GM12878 (cell line): ENCODE measurements around the gene BTBD1. TPM values are rescaled to one million over a fixed set of nuclear protein-coding genes. Genes with fewer than 3 reads are reported as not detected.

Experiments used
- ATAC-seq: fragments of 200-7000 bp; cut with Tn5 transposase; 3 replicates; pipeline ENCODE4 v1.9.1; 2020; ENCODE audit warnings: mild to moderate bottlenecking, moderate library complexity
- BruUV-seq: library from RNA; stranded (reverse); fragments of 400-500 nt; replicated peaks from 2 replicates; lab custom pipeline; 2021; lab: Mats Ljungman, UMichigan
- CTCF ChIA-PET: fragments of 300-600 bp; sonication (Branson Sonifier 250); formaldehyde crosslinking; extraction: SDS; loops from one replicate; lab custom pipeline; 2021; ENCODE audit warnings: inconsistent platforms; lab: Yijun Ruan, JAX
- POLR2A ChIA-PET: fragments of 350-600 bp; formaldehyde crosslinking; extraction: SDS; loops from one replicate; lab custom pipeline; 2021; ENCODE audit warnings: inconsistent platforms; lab: Charles Lee
- RAD21 ChIA-PET: fragments of 300-600 bp; sonication (Branson Sonifier 250); formaldehyde crosslinking; loops from one replicate; lab custom pipeline; 2023; ENCODE audit warnings: antibody characterized with exemption; ENCODE audit not compliant: unreplicated experiment; lab: Charles Lee
- SMC1A ChIA-PET: fragments of 300-600 bp; sonication (Branson Sonifier 250); formaldehyde crosslinking; loops from one replicate; lab custom pipeline; 2023; ENCODE audit not compliant: unreplicated experiment, uncharacterized antibody; lab: Charles Lee
- DNase-seq: peaks from one replicate; pipeline ENCODE4 v3.0.0-alpha.2; 2011; ENCODE audit warnings: low read depth, low spot score
- FAIRE-seq: peaks from 3 replicates; lab custom pipeline; 2011; peaks lifted over from hg19 to GRCh38; lab: Jason Lieb, UNC
- H2AFZ ChIP-seq: 2 replicates; pipeline ENCODE4 v1.6.0; 2011; ENCODE audit warnings: low read depth, low read length, control low read depth; ENCODE audit not compliant: control insufficient read depth
- H3K27ac ChIP-seq: 2 replicates; pipeline ENCODE4 v1.5.1; 2011; ENCODE audit warnings: control low read depth; ENCODE audit not compliant: control insufficient read depth, insufficient read depth
- H3K27me3 ChIP-seq, 2 experiments: replicated peaks in 1 of 2; 2 replicates each; pipeline versions ENCODE4 v1.6.0 to v1.6.1; 2011; ENCODE audit warnings: low read length in 1 of 2; ENCODE audit not compliant: control insufficient read depth in 2 of 2, insufficient read depth in 2 of 2
- H3K36me3 ChIP-seq, 2 experiments: 2 replicates each; pipeline ENCODE4 v1.5.1; 2011; ENCODE audit warnings: low read length in 1 of 2; ENCODE audit not compliant: control insufficient read depth in 2 of 2, insufficient read depth in 2 of 2
- H3K4me1 ChIP-seq: 2 replicates; pipeline ENCODE4 v1.6.1; 2011; ENCODE audit warnings: mild to moderate bottlenecking, low read length, moderate library complexity, mixed read lengths; ENCODE audit not compliant: control insufficient read depth, insufficient read depth
- H3K4me2 ChIP-seq: 2 replicates; pipeline ENCODE4 v1.6.0; 2011; ENCODE audit warnings: control low read depth; ENCODE audit not compliant: control insufficient read depth, insufficient read depth
- H3K4me3 ChIP-seq: fragments of 200-600 bp; sonication (generic); 2 replicates; pipeline ENCODE4 v1.5.1; 2016
- H3K79me2 ChIP-seq: 2 replicates; pipeline ENCODE4 v1.6.0; 2011; ENCODE audit warnings: low read length; ENCODE audit not compliant: control insufficient read depth, insufficient read depth
- H3K9ac ChIP-seq: 2 replicates; pipeline ENCODE4 v1.8.0; 2011; ENCODE audit warnings: low read length, control low read depth, mixed read lengths; ENCODE audit not compliant: control insufficient read depth, insufficient read depth
- H3K9me3 ChIP-seq: replicated peaks from 3 replicates; pipeline ENCODE4 v1.5.1; 2011; ENCODE audit warnings: mild to moderate bottlenecking, low read length; ENCODE audit not compliant: control insufficient read depth, insufficient read depth
- H4K20me1 ChIP-seq: 2 replicates; pipeline ENCODE4 v1.6.0; 2011; ENCODE audit not compliant: control insufficient read depth, insufficient read depth
- BRCA1 ChIP-seq: IDR thresholded peaks from 2 replicates; pipeline ENCODE4 v1.6.1; 2011; ENCODE audit warnings: low read depth, low read length, improper control_type of control experiment
- CBFB ChIP-seq: IDR thresholded peaks from 2 replicates; pipeline ENCODE4 v1.6.1; 2016; ENCODE audit warnings: antibody characterized with exemption, low read depth
- CHD1 ChIP-seq: IDR thresholded peaks from 2 replicates; pipeline ENCODE4 v1.6.1; 2012; ENCODE audit warnings: low read depth, low read length, improper control_type of control experiment
- E2F8 ChIP-seq: fragments of 450-650 bp; IDR thresholded peaks from 2 replicates; pipeline ENCODE4 v1.6.1; 2018; ENCODE audit warnings: mild to moderate bottlenecking, low read depth, moderate library complexity; ENCODE audit not compliant: partially characterized antibody
- FOS ChIP-seq: IDR thresholded peaks from 3 replicates; pipeline ENCODE4 v1.6.1; 2011; ENCODE audit warnings: borderline replicate concordance; ENCODE audit not compliant: insufficient read length; ENCODE audit errors: extremely low read depth
- FOXM1 ChIP-seq: IDR thresholded peaks from 2 replicates; pipeline ENCODE4 v1.6.1; 2012; ENCODE audit warnings: low read depth, mild to moderate bottlenecking, inconsistent platforms, low read length, moderate library complexity
- LARP7 ChIP-seq: fragments of 450-650 bp; IDR thresholded peaks from 2 replicates; pipeline ENCODE4 v1.6.1; 2017; ENCODE audit warnings: mild to moderate bottlenecking
- MEF2B ChIP-seq: fragments of 450-650 bp; IDR thresholded peaks from 2 replicates; pipeline ENCODE4 v1.6.1; 2018; ENCODE audit warnings: mild to moderate bottlenecking, moderate library complexity; ENCODE audit not compliant: partially characterized antibody, poor library complexity, severe bottlenecking
- MLLT1 ChIP-seq: fragments of 450-650 bp; IDR thresholded peaks from 2 replicates; pipeline ENCODE4 v1.6.1; 2016; ENCODE audit warnings: mild to moderate bottlenecking
- MYC ChIP-seq: IDR thresholded peaks from 2 replicates; pipeline ENCODE4 v1.6.1; 2011; ENCODE audit warnings: mild to moderate bottlenecking, low read length, moderate library complexity, inconsistent platforms; ENCODE audit not compliant: insufficient read depth, insufficient replicate concordance, insufficient read length, severe bottlenecking
- PML ChIP-seq: IDR thresholded peaks from 2 replicates; pipeline ENCODE4 v1.6.1; 2012; ENCODE audit warnings: low read length, inconsistent platforms
- SREBF1 ChIP-seq: IDR thresholded peaks from 2 replicates; pipeline ENCODE4 v1.6.1; 2012; ENCODE audit warnings: mild to moderate bottlenecking, low read length
- TCF3 ChIP-seq: IDR thresholded peaks from 2 replicates; pipeline ENCODE4 v1.6.1; 2012; ENCODE audit warnings: low read depth, mild to moderate bottlenecking, low read length, borderline replicate concordance; ENCODE audit not compliant: insufficient read depth
- YBX1 ChIP-seq: fragments of 450-650 bp; IDR thresholded peaks from 2 replicates; pipeline ENCODE4 v1.6.1; 2016; ENCODE audit warnings: antibody characterized with exemption
- ZNF274 ChIP-seq: IDR thresholded peaks from one replicate; pipeline ENCODE4 v1.8.0; 2011; ENCODE audit not compliant: insufficient read length, insufficient read depth
- WGBS: methylation state at CpG from one replicate; pipeline ENCODE4 v1.1.6; 2016; ENCODE audit warnings: low lambda C conversion rate; ENCODE audit not compliant: insufficient replicate concordance, insufficient coverage; ENCODE audit errors: missing lambda C conversion rate; 5-methylcytosine and 5-hydroxymethylcytosine counted together
- in situ Hi-C: fragments of 300-500 bp; cut with MboI; formaldehyde crosslinking; loops from 9 replicates; pipeline ENCODE4 v1.14.3; 2018; ENCODE audit warnings: mixed read lengths
- intact Hi-C: fragments of 100-400 bp; cut with micrococcal nuclease; formaldehyde crosslinking; loops from one replicate; pipeline ENCODE4 v1.14.2; 2022; ENCODE audit not compliant: unreplicated experiment
- polyA plus RNA-seq, 11 experiments: library from polyadenylated mRNA; depleted of rRNA in 4 of 11; unstranded in 6 of 11; stranded (reverse) in 5 of 11; fragments of >200 nt; fragmentation: Nextera tagmentation in 4 of 11; fragmentation: Illumina TruSeq in 1 of 11; extraction: Ambion mirVana in 4 of 11; extraction: Trizol in 1 of 11; gene quantifications; 1 replicate in 1 of 11; 2 replicates in 10 of 11; pipeline versions ENCODE4 v1.2.1 to v1.2.3, GENCODE V29; 2011 to 2016; ENCODE audit warnings: inconsistent platforms in 2 of 11, missing spikeins in 2 of 11, low read depth in 1 of 11
- total RNA-seq, 4 experiments: library from RNA; depleted of rRNA in 3 of 4; stranded (reverse); fragments of >200 nt in 3 of 4; fragmentation: Illumina TruSeq in 1 of 4; extraction: Trizol in 1 of 4; gene quantifications; 2 replicates each; pipeline versions ENCODE4 v1.2.1 to v1.2.3, GENCODE V29; 2013 to 2021

Gene BTBD1
- total and polyA plus RNA-seq, 10 of the 15 experiments (the other 5 are each of a cell fraction or from before 2014, with no cell fraction given) = 17.5 to 90.4 (median 73.1) TPM

- no peaks in the 10 kb centered on the region for H3K9me3 ChIP-seq
- H3K4me3 ChIP-seq = peak overlapping the region; percentile 78
- intact Hi-C loops = loop anchor here (5.0 kb wide), 1 partner anchor 55 kb away; the partner anchor contains the start of gene BTBD1
- FAIRE-seq (no peak), DNase-seq (no peak), ATAC-seq (no peak)
- TSS peak; percentile 83 for BruUV-seq
- peak overlapping the region; percentile 95 for H2AFZ ChIP-seq
- SMC1A ChIA-PET = interaction anchor here (0.5 to 2.2 kb wide), 7 partner anchors 32 to 550 kb away, joined by 3 to 7 read pairs (median 4); no protein-coding TSS in a partner anchor
- H3K36me3 ChIP-seq = peaks cover 1 to 3% of the 10 kb centered on the region in 2 experiments; a peak in 3 of 4 replicates
- H4K20me1 ChIP-seq = no peaks in the 10 kb centered on the region
- in situ Hi-C loops = loop anchor here (5.0 kb wide), 1 partner anchor 200 kb away; no protein-coding TSS in a partner anchor
- peaks cover 21% of the 10 kb centered on the region for H3K79me2 ChIP-seq
- H3K4me2 ChIP-seq = peak overlapping the region; percentile 83
- CTCF ChIA-PET = interaction anchor here (0.8 to 4.1 kb wide), 28 partner anchors 8 to 481 kb away, joined by 3 to 28 read pairs (median 6); partner anchors contain the start of genes BTBD1, HDGFL3, RAMAC and WHAMM
- H3K9ac ChIP-seq = peak overlapping the region; percentile 81
- RAD21 ChIA-PET = interaction anchor here (0.6 to 1.4 kb wide), 4 partner anchors 12 to 368 kb away, joined by 3 to 7 read pairs (median 4); no protein-coding TSS in a partner anchor
- peaks cover 6% of the 10 kb centered on the region; the same call in 1 of the 2 replicates for H3K4me1 ChIP-seq
- peak overlapping the region; percentile 69 for H3K27ac ChIP-seq
- TF ChIP-seq FOS = no peak
- no peak for TF ChIP-seq SREBF1
- no peak for TF ChIP-seq TCF3
- TF ChIP-seq MYC = no peak
- TF ChIP-seq MEF2B = no peak
- TF ChIP-seq YBX1 = no peak
- TF ChIP-seq LARP7 = 0 out of 2 replicates have a peak, but pooled peaks have one; percentile 0
- no peak for TF ChIP-seq ZNF274
- no peak for TF ChIP-seq BRCA1
- TF ChIP-seq FOXM1 = no peak
- TF ChIP-seq PML = no peak
- TF ChIP-seq CBFB = no peak
- peak; percentile 65; the same call in 1 of the 2 replicates for TF ChIP-seq MLLT1
- no peak for TF ChIP-seq E2F8
- no peak for TF ChIP-seq CHD1
- POLR2A ChIA-PET = interaction anchor here (0.5 to 3.1 kb wide), 5 partner anchors 10 to 262 kb away, joined by 3 to 10 read pairs (median 6); no protein-coding TSS in a partner anchor
- WGBS = 52% methylated on average over 9 of the region's 9 CpGs
- H3K27me3 ChIP-seq = no peaks in the 10 kb centered on the region
These were observed 55.0 kb downstream of the BTBD1 start for GRCh38 chr15:83012076-83012426.
